Loucy (cell line): Measurements from ENCODE around the gene SOX1.

Source experiments
- EZH2phosphoT487 ChIP-seq: fragments of 200-600 bp; IDR thresholded peaks from 2 replicates; pipeline ENCODE4 v1.6.1; 2018; ENCODE audit warnings: antibody characterized with exemption, mild to moderate bottlenecking, moderate library complexity, borderline replicate concordance
- TF ChIP-seq, protein P1 (sequence below): fragments of 200-600 bp; sonication (generic); conservative IDR thresholded peaks from 2 replicates; pipeline ENCODE4 v1.5.1; 2014; ENCODE audit warnings: mild to moderate bottlenecking, antibody characterized with exemption, low read length

DNA sequence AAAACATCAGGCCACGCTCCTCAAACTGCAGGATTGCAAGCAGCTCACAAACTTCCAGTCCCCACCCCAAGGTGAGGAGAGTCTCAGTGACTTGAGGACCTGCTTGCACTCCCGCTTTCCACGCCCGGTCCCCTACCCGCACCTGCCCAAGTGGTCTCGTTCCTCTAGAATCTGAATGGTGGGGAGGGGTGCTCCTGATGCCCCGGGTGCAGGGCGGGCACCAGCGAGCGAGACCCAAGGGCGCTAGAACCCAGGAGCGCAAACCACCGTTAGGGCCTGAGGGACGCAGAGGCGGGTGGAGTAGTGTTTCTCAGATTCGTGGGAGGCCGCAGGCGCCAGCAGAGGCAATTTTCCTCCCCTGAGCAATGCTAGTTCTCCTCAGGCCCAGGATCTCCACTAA is 40.3 kb downstream of the SOX1 start:
- TF ChIP-seq, protein P1, sequence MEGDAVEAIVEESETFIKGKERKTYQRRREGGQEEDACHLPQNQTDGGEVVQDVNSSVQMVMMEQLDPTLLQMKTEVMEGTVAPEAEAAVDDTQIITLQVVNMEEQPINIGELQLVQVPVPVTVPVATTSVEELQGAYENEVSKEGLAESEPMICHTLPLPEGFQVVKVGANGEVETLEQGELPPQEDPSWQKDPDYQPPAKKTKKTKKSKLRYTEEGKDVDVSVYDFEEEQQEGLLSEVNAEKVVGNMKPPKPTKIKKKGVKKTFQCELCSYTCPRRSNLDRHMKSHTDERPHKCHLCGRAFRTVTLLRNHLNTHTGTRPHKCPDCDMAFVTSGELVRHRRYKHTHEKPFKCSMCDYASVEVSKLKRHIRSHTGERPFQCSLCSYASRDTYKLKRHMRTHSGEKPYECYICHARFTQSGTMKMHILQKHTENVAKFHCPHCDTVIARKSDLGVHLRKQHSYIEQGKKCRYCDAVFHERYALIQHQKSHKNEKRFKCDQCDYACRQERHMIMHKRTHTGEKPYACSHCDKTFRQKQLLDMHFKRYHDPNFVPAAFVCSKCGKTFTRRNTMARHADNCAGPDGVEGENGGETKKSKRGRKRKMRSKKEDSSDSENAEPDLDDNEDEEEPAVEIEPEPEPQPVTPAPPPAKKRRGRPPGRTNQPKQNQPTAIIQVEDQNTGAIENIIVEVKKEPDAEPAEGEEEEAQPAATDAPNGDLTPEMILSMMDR: no peak
- no peak for TF ChIP-seq EZH2phosphoT487
